ENCODE data around the gene TMEM243. TPM values are rescaled to one million over a fixed set of nuclear protein-coding genes. Genes with fewer than 3 reads are reported as not detected.
A peak's percentile ranks its signal among the peaks of the same experiment; 100 is the strongest.

The TMEM243 gene
- total RNA-seq, 2 donors from 2014 or later: 16.4 to 23.1 TPM

DNA sequence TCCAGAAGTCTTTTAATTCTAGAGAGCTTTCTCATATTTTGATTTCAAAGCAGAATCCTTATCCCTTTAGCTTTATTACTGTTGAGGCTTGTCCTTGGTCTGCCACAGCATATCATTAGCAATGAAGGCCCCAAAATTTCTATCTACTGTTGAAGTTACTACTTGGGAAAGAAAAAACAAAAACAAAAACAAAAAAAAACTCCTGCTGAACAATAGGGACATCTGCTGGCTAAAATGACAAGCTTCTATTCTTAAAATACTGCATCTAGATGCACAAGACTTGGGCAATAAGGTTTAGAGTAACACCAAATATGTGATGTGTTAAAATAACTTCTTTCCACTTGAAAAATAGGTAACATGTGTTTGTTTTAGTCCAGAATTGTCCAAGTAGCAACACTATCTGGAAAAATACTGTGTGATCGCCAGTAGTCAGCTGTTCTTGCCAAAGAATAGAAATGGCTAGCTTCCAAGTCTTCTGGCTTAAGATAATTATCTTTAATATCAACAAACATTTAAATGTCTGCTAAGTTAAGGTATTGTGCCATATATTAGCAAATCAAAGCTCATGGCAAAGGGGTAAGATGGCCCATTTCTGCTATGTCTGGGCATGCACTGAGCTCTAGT, 71.1 kb downstream of the TMEM243 start:
- H3K27me3 ChIP-seq: no peaks in the 10 kb centered on the region
- no peak overlapping the region for H3K4me3 ChIP-seq
- TF ChIP-seq, protein P1, sequence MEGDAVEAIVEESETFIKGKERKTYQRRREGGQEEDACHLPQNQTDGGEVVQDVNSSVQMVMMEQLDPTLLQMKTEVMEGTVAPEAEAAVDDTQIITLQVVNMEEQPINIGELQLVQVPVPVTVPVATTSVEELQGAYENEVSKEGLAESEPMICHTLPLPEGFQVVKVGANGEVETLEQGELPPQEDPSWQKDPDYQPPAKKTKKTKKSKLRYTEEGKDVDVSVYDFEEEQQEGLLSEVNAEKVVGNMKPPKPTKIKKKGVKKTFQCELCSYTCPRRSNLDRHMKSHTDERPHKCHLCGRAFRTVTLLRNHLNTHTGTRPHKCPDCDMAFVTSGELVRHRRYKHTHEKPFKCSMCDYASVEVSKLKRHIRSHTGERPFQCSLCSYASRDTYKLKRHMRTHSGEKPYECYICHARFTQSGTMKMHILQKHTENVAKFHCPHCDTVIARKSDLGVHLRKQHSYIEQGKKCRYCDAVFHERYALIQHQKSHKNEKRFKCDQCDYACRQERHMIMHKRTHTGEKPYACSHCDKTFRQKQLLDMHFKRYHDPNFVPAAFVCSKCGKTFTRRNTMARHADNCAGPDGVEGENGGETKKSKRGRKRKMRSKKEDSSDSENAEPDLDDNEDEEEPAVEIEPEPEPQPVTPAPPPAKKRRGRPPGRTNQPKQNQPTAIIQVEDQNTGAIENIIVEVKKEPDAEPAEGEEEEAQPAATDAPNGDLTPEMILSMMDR (IDR thresholded peaks at IDR 0.05): peak; percentile 42
- H3K4me1 ChIP-seq: peaks cover 4% of the 10 kb centered on the region
- intact Hi-C loops (cut with DNase I): loop anchor here (2.0 kb wide), 1 partner anchor 210 kb away; no protein-coding TSS in a partner anchor
- DNase-seq: no peak
- H3K36me3 ChIP-seq: no peaks in the 10 kb centered on the region
- no peaks in the 10 kb centered on the region for H3K9me3 ChIP-seq
- H3K27ac ChIP-seq: no peak overlapping the region
- H3K9ac ChIP-seq (ENCODE audit: low read depth in 2 of 2, low read length in 2 of 2): no peak overlapping the region

DNA sequence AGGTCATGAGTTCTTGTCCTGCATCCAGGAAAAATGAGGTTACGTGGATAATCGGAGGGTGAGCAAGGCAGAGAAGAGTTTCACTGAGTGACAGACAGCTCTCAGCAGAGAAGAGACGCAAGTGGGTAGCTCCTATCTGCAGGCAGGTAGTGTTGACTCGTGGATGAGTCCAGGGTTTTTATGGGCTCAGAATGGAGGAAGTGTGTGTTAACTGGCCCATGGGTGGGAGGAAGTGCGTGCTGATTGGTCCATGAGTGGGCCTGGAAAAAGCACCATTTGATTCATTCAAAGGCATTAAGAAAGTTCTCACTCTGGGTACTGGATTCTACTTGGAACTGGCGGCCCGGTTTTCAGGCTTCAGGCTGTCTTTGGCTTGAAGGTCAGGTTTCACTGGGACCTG, 72.0 kb downstream of the TMEM243 start:
- no peak for DNase-seq
- TF ChIP-seq, protein P1 (IDR thresholded peaks at IDR 0.05): no peak
- no peaks in the 10 kb centered on the region for H3K36me3 ChIP-seq
- H3K27me3 ChIP-seq: no peaks in the 10 kb centered on the region
- peaks cover 4% of the 10 kb centered on the region for H3K4me1 ChIP-seq
- intact Hi-C loops (cut with DNase I): no loop called here
- no peaks in the 10 kb centered on the region for H3K9me3 ChIP-seq
- no peak overlapping the region for H3K4me3 ChIP-seq
- no peak overlapping the region for H3K9ac ChIP-seq (ENCODE audit: low read depth in 2 of 2, low read length in 2 of 2)
- no peak overlapping the region for H3K27ac ChIP-seq

DNA sequence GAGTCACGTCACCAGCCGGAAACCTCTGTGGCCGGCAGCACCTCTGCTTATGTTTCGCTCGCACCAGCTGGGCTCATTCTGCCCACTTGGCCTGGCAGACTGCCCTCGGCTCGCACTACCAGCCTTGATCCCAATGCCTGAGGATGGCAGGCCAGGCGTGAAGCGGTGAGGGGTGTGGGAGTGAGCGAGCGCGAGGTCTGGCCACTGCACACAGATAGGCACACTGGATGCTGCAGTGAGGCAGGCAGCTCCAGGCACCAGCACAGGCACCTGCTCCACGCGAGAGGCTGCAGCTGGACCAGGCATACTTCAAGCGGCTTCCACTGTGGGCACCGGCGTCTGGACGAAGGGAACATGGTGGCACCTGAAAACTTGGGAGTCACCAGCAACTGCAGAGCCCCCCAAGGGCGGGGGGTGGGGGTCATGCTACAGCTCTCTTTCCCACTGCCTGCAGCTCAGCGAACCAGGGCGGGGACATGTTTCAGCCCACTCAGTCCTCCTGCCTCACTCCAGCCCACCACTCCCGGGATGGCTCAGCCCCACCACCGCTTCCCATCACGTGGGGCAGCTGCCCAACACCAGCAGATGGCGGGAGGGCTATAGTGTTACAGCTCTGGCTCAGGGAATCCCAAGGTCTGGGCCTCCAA, 72.7 kb downstream of the TMEM243 start:
- no peaks in the 10 kb centered on the region for H3K36me3 ChIP-seq
- TF ChIP-seq, protein P1 (IDR thresholded peaks at IDR 0.05): no peak
- intact Hi-C loops (cut with DNase I): no loop called here

More for the DNA sequence above, 72.7 kb downstream of the TMEM243 start:
- H3K27me3 ChIP-seq: no peaks in the 10 kb centered on the region
- no peak overlapping the region for H3K27ac ChIP-seq
- H3K9me3 ChIP-seq: no peaks in the 10 kb centered on the region
- no peak for DNase-seq
- no peak overlapping the region for H3K9ac ChIP-seq (ENCODE audit: low read depth in 2 of 2, low read length in 2 of 2)
- no peak overlapping the region for H3K4me3 ChIP-seq
- H3K4me1 ChIP-seq: peaks cover 4% of the 10 kb centered on the region

Other genes starting within 250 kb of the TMEM243 start
- 10 to 100 TPM; 11.8 to 17.1 TPM for gene ELAPOR2, start 160.1 kb downstream of the TMEM243 start, total RNA-seq
- 10 to 100 TPM; 44.4 to 66.0 TPM for gene DMTF1, start 67.3 kb downstream of the TMEM243 start, total RNA-seq
- 10 to 100 TPM; 13.6 to 22.6 TPM for gene CROT, start 125.9 kb upstream of the TMEM243 start, total RNA-seq